ENCODE data around the gene KCNQ2. TPM values are rescaled to one million over a fixed set of nuclear protein-coding genes. Genes with fewer than 3 reads are reported as not detected.

The KCNQ2 gene
- total and polyA plus RNA-seq, 9 donors, result not detected

DNA sequence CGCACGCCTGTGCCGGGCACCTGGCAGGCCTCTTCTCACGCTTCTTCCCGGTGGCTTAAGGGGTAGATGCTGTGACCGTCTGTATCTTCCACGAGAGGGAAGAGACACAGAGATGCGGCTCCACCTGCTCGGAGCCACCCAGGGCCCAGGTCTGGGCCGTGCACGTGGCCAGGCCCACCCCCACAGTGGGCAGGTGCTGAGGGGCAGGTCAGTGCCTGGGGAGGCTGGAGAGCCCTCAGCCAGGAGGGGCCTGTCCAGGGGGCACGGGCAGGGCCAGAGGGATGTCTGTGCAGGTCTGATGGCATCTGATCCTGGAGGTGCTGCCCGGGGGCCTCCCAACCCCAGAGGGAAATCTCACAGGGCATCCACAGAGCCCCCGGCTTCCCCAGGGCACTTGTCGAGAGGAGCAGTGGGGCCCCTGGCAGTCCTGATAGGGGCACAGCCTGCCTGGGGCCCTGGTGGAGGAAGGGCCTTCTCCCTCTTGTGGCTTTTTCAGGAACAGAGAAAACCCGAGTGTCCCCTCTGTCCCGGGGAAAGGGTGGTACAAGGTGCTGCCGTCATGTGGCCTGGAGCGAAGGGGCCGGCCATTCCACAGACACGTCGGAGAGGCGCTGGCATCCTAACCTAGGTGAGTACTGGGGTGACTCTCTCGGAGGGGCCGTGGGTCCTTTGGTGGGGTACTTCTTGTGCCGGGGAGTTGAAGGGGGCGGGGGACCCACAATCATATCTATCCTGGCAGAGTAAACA is 61.1 kb downstream of the KCNQ2 start:
- no peak for TF ChIP-seq EP300 (IDR thresholded peaks at IDR 0.05)
- TF ChIP-seq, protein P1, sequence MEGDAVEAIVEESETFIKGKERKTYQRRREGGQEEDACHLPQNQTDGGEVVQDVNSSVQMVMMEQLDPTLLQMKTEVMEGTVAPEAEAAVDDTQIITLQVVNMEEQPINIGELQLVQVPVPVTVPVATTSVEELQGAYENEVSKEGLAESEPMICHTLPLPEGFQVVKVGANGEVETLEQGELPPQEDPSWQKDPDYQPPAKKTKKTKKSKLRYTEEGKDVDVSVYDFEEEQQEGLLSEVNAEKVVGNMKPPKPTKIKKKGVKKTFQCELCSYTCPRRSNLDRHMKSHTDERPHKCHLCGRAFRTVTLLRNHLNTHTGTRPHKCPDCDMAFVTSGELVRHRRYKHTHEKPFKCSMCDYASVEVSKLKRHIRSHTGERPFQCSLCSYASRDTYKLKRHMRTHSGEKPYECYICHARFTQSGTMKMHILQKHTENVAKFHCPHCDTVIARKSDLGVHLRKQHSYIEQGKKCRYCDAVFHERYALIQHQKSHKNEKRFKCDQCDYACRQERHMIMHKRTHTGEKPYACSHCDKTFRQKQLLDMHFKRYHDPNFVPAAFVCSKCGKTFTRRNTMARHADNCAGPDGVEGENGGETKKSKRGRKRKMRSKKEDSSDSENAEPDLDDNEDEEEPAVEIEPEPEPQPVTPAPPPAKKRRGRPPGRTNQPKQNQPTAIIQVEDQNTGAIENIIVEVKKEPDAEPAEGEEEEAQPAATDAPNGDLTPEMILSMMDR (IDR thresholded peaks at IDR 0.05), result no peak
- TF ChIP-seq POLR2A (IDR thresholded peaks at IDR 0.05), result no peak
- H3K27ac ChIP-seq, result no peak overlapping the region
- H3K4me3 ChIP-seq, result no peak overlapping the region
- no peaks in the 10 kb centered on the region for H3K4me1 ChIP-seq (ENCODE audit: insufficient read depth)
- H3K36me3 ChIP-seq, result no peaks in the 10 kb centered on the region
- no peaks in the 10 kb centered on the region for H3K27me3 ChIP-seq
- WGBS, 3 donors, result 63 to 72% (median 67%) methylated on average over 26 to 27 of the region's 27 CpGs
- intact Hi-C loops (cut with DNase I), result no loop called here
- DNase-seq, result no peak
- no peaks in the 10 kb centered on the region for H3K9me3 ChIP-seq

DNA sequence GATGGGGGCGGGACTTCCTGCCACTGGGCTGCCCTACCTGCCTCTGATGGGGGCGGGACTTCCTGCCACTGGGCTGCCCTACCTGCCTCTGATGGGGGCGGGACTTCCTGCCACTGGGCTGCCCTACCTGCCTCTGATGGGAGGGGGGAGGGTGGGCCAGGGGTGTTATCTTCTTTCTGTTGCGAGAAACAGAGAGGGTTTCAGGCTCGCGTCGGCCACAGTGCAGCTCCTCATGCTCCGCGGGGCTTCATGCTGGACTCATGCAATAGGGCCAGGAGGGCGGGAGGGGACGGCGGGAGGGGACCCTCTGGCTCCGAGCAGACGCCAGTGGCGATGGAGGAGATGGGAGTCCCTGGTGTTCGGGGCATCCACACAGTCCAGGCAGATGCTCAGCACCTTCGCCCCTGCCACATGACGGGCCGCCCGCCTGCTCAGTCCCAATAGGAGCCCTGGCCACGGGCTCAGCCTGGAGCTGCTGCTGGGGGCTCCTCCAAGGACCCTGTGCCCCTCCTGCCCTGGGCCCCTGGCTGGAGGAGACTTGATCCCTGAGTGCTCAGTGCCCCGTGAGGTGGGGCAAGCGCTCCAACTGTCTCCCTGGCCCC is 62.5 kb downstream of the KCNQ2 start:
- 62 to 74% (median 66%) methylated on average over 21 to 23 of the region's 23 CpGs for WGBS, 3 donors
- intact Hi-C loops (cut with DNase I), result no loop called here
- Histone ChIP-seq H3K36me3 (no peaks in the 10 kb centered on the region), H3K27ac (no peak overlapping the region), H3K9me3 (no peaks in the 10 kb centered on the region), H3K4me3 (no peak overlapping the region), H3K4me1 (ENCODE audit: insufficient read depth) (no peaks in the 10 kb centered on the region), H3K27me3 (no peaks in the 10 kb centered on the region)
- TF ChIP-seq, protein P1 (IDR thresholded peaks at IDR 0.05), result no peak
- no peak for TF ChIP-seq EP300 (IDR thresholded peaks at IDR 0.05)
- DNase-seq, result no peak

DNA sequence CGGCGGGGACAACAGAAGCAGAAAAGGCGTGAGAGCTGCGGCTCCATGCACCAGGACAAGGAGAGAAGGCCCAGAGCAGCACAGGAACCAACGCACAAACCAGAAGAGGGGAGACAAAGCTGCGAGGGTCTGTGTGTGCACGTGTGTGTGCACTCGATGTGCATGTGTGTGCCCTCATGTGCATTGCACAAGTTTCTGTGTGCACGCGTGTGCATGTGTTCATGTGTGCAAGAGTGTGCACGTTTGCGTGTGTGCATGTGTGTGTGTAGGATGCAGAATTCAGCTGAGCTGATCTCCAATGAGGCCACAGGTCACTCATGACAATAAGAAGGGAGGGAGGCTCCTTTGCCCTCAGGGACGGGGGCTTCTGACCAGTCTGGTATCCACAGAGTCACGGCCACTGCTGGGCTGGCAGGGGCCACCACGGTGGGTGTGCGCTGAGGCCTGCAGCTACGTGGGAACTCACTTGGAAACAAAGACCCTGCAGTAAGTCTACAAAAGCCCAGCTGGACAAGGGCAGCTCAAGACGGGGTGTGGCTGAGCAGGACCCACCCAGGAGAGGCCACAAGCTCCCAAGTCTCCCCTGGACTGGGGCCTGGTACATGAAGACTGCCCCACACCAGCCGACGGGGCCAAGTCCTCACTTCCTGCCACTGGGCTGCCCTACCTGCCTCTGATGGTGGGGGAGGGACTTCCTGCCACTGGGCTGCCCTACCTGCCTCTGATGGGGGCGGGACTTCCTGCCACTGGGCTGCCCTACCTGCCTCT is 63.2 kb downstream of the KCNQ2 start:
- Histone ChIP-seq H3K9me3 (no peaks in the 10 kb centered on the region), H3K4me1 (ENCODE audit: insufficient read depth) (no peaks in the 10 kb centered on the region), H3K4me3 (no peak overlapping the region), H3K36me3 (no peaks in the 10 kb centered on the region), H3K27ac (no peak overlapping the region), H3K27me3 (no peaks in the 10 kb centered on the region)
- intact Hi-C loops (cut with DNase I), result no loop called here
- 67 to 78% (median 76%) methylated on average over 20 to 21 of the region's 21 CpGs for WGBS, 3 donors
- no peak for DNase-seq
- no peak for TF ChIP-seq POLR2A (IDR thresholded peaks at IDR 0.05)
- TF ChIP-seq, protein P1 (IDR thresholded peaks at IDR 0.05), result no peak

DNA sequence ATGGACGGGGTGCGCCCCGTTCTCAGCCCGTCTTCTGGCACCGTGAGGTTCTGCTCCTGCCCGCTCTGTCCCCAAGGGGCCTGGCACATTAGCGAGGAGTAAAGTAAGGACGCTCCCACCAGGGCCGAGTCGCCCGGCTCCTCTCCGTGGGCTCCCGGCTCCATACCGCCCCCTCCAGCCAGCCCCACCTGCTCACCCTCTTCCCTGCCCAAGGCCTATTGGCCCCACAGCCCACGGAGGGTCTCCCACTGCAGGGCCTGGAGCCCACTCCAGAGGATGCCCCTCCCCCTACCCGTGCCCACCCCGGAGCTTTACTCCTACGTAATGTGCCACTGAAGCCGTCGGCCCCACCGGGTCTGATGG is 63.8 kb downstream of the KCNQ2 start:
- TF ChIP-seq, protein P1 (IDR thresholded peaks at IDR 0.05), result no peak
- no peak for TF ChIP-seq EP300 (IDR thresholded peaks at IDR 0.05)
- no peak for TF ChIP-seq POLR2A (IDR thresholded peaks at IDR 0.05)
- Histone ChIP-seq H3K4me1 (ENCODE audit: insufficient read depth) (no peaks in the 10 kb centered on the region), H3K9me3 (no peaks in the 10 kb centered on the region), H3K4me3 (no peak overlapping the region), H3K27me3 (no peaks in the 10 kb centered on the region), H3K27ac (no peak overlapping the region), H3K36me3 (no peaks in the 10 kb centered on the region)
- no peak for DNase-seq
- WGBS, 3 donors, result 76 to 80% (median 78%) methylated on average over 21 of the region's 21 CpGs
- intact Hi-C loops (cut with DNase I), result no loop called here

All from ovary (tissue), 9 donors.